Liver (tissue), 9 donors: Measurements from ENCODE around the gene INTS3. TPM values are rescaled to one million over a fixed set of nuclear protein-coding genes. Genes with fewer than 3 reads are reported as not detected.

Experiments
- DNase-seq: peaks from one replicate; pipeline ENCODE4 v3.0.0-alpha.2; 2017; ENCODE audit warnings: low spot score
- H3K27ac ChIP-seq, 2 donors: one replicate each; pipeline ENCODE4 v1.7.0; 2013; ENCODE audit warnings: inconsistent platforms in 2 of 2, low read length in 2 of 2, control low read depth in 1 of 2, low read depth in 1 of 2, mild to moderate bottlenecking in 1 of 2
- H3K27me3 ChIP-seq, 4 donors: one replicate each; pipeline versions ENCODE4 v1.6.1 to v1.7.0; 2013; ENCODE audit warnings: low read length in 3 of 4, inconsistent platforms in 1 of 4, mild to moderate bottlenecking in 1 of 4, moderate library complexity in 1 of 4; ENCODE audit not compliant: control insufficient read depth in 4 of 4, insufficient read depth in 4 of 4
- H3K36me3 ChIP-seq, 4 donors: one replicate each; pipeline versions ENCODE4 v1.6.1 to v1.7.0; 2013; ENCODE audit warnings: low read length in 3 of 4, mild to moderate bottlenecking in 3 of 4, low read depth in 1 of 4, moderate library complexity in 1 of 4; ENCODE audit not compliant: control insufficient read depth in 4 of 4, insufficient read depth in 3 of 4
- H3K4me1 ChIP-seq, 4 donors: one replicate each; pipeline versions ENCODE4 v1.6.1 to v1.7.0; 2013; ENCODE audit warnings: low read length in 3 of 4, mild to moderate bottlenecking in 3 of 4, moderate library complexity in 1 of 4; ENCODE audit not compliant: control insufficient read depth in 4 of 4, insufficient read depth in 4 of 4
- H3K4me3 ChIP-seq, 3 donors: one replicate each; pipeline versions ENCODE4 v1.6.1 to v1.7.0; 2013; ENCODE audit warnings: low read length in 3 of 3, control low read depth in 1 of 3, low read depth in 1 of 3, mild to moderate bottlenecking in 1 of 3
- H3K9ac ChIP-seq, 2 donors: one replicate each; pipeline ENCODE4 v1.7.0; 2013; ENCODE audit warnings: low read length in 2 of 2, mild to moderate bottlenecking in 2 of 2, moderate library complexity in 2 of 2, control low read depth in 1 of 2, low read depth in 1 of 2
- H3K9me3 ChIP-seq, 4 donors: one replicate each; pipeline versions ENCODE4 v1.6.1 to v1.7.0; 2013; ENCODE audit warnings: low read length in 3 of 4; ENCODE audit not compliant: control insufficient read depth in 4 of 4
- EGR1 ChIP-seq, 2 donors: IDR thresholded peaks; 2 replicates each; pipeline ENCODE4 v1.6.1; 2016 to 2018; ENCODE audit warnings: antibody characterized with exemption in 2 of 2, low read depth in 2 of 2
- FOXA1 ChIP-seq: IDR thresholded peaks from 2 replicates; pipeline ENCODE4 v1.6.1; 2016; ENCODE audit warnings: antibody characterized with exemption
- FOXA2 ChIP-seq: IDR thresholded peaks from 2 replicates; pipeline ENCODE4 v1.6.1; 2016; ENCODE audit warnings: antibody characterized with exemption
- GABPA ChIP-seq, 2 donors: IDR thresholded peaks in 1 of 2; conservative IDR thresholded peaks in 1 of 2; 2 replicates each; pipeline ENCODE4 v1.6.1; 2016; ENCODE audit warnings: antibody characterized with exemption in 2 of 2, mild to moderate bottlenecking in 1 of 2, moderate library complexity in 1 of 2
- HNF4A ChIP-seq, 2 donors: conservative IDR thresholded peaks; 2 replicates each; pipeline ENCODE4 v1.6.1; 2016; ENCODE audit warnings: antibody characterized with exemption in 2 of 2, mild to moderate bottlenecking in 2 of 2
- HNF4G ChIP-seq: IDR thresholded peaks from 2 replicates; pipeline ENCODE4 v1.6.1; 2016; ENCODE audit warnings: antibody characterized with exemption
- JUND ChIP-seq, 2 donors: IDR thresholded peaks; 2 replicates each; pipeline ENCODE4 v1.6.1; 2016; ENCODE audit warnings: antibody characterized with exemption in 2 of 2
- RAD21 ChIP-seq, 2 donors: IDR thresholded peaks; 2 replicates each; pipeline ENCODE4 v1.6.1; 2016; ENCODE audit warnings: antibody characterized with exemption in 2 of 2, mild to moderate bottlenecking in 2 of 2
- RXRA ChIP-seq, 2 donors: IDR thresholded peaks; 2 replicates each; pipeline ENCODE4 v1.6.1; 2017 to 2018; ENCODE audit warnings: antibody characterized with exemption in 2 of 2, mild to moderate bottlenecking in 1 of 2
- SP1 ChIP-seq: IDR thresholded peaks from 2 replicates; pipeline ENCODE4 v1.6.1; 2018; ENCODE audit warnings: antibody characterized with exemption, mild to moderate bottlenecking
- YY1 ChIP-seq: IDR thresholded peaks from 2 replicates; pipeline ENCODE4 v1.6.1; 2016; ENCODE audit warnings: antibody characterized with exemption, mild to moderate bottlenecking
- WGBS: extraction: QIAGEN DNeasy Blood & Tissue Kit; methylation state at CpG from one replicate; pipeline ENCODE4 v1.1.7; 2013; 5-methylcytosine and 5-hydroxymethylcytosine counted together
- polyA plus RNA-seq, 2 donors: library from polyadenylated mRNA; stranded (reverse) in 1 of 2; unstranded in 1 of 2; fragments of 200-250 nt in 1 of 2; fragments of >200 nt in 1 of 2; fragmentation: Nextera tagmentation in 1 of 2; extraction: Ambion mirVana in 1 of 2; gene quantifications; one replicate each; pipeline versions ENCODE4 v1.2.1 to v1.2.3, GENCODE V29; 2013 to 2015
- total RNA-seq, 2 donors: library from RNA; depleted of rRNA; stranded (reverse); fragments of >200 nt; gene quantifications; one replicate each; pipeline ENCODE4 v1.2.3, GENCODE V29; 2014
- TF ChIP-seq, protein P1 (sequence below): IDR thresholded peaks from 2 replicates; pipeline ENCODE4 v1.6.1; 2016; ENCODE audit warnings: antibody characterized with exemption, mild to moderate bottlenecking
- TF ChIP-seq, protein P2 (sequence below): IDR thresholded peaks from 2 replicates; pipeline ENCODE4 v1.6.1; 2016; ENCODE audit warnings: antibody characterized with exemption
- TF ChIP-seq, protein P3 (sequence below): IDR thresholded peaks from 2 replicates; pipeline ENCODE4 v1.6.1; 2016; ENCODE audit warnings: antibody characterized with exemption
- TF ChIP-seq, protein P4 (sequence below): IDR thresholded peaks from 2 replicates; pipeline ENCODE4 v1.6.1; 2016; ENCODE audit warnings: antibody characterized with exemption
- donor health status: healthy.
- donor health status: healthy.
- donor health status: healthy.
- donor health status: healthy.
- donor health status: healthy.

The INTS3 gene
- total and polyA plus RNA-seq, 4 donors = 9.0 to 26.0 (median 15.2) TPM

DNA sequence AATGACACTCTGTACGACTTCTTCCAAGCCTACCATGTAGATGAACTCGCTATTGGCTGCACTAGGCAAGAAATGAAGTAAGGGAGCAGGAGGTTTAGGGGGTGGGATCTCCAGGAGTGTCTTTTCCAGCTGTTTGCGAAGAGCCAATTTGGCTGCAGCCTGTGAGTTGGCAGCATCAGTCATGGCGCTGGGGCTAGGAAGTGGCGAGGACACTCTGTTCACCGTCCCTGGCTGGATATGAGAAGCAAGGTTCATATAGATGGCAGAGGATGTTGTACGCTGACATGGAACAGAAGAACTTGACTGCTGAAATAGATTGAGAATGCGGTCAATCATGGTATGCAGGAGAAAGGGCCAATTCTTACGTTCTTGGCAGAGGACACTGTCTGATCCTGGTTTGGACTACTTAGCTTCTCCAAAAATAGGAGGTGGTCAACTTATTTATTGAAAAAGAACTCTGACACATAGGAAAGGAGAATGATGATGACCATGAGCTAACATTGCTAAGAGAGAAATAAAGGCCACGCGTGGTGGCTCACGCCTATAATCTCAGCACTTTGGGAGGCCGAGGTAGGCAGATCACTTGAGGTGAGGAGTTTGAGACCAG lies 88.5 kb downstream of the INTS3 start:
- TF ChIP-seq SP1 (no peak), HNF4A (conservative IDR thresholded peaks at IDR 0.05) (no peak), RXRA (IDR thresholded peaks at IDR 0.05) (no peak), JUND (IDR thresholded peaks at IDR 0.05) (no peak), RAD21 (IDR thresholded peaks at IDR 0.05) (no peak)
- TF ChIP-seq, protein P1, sequence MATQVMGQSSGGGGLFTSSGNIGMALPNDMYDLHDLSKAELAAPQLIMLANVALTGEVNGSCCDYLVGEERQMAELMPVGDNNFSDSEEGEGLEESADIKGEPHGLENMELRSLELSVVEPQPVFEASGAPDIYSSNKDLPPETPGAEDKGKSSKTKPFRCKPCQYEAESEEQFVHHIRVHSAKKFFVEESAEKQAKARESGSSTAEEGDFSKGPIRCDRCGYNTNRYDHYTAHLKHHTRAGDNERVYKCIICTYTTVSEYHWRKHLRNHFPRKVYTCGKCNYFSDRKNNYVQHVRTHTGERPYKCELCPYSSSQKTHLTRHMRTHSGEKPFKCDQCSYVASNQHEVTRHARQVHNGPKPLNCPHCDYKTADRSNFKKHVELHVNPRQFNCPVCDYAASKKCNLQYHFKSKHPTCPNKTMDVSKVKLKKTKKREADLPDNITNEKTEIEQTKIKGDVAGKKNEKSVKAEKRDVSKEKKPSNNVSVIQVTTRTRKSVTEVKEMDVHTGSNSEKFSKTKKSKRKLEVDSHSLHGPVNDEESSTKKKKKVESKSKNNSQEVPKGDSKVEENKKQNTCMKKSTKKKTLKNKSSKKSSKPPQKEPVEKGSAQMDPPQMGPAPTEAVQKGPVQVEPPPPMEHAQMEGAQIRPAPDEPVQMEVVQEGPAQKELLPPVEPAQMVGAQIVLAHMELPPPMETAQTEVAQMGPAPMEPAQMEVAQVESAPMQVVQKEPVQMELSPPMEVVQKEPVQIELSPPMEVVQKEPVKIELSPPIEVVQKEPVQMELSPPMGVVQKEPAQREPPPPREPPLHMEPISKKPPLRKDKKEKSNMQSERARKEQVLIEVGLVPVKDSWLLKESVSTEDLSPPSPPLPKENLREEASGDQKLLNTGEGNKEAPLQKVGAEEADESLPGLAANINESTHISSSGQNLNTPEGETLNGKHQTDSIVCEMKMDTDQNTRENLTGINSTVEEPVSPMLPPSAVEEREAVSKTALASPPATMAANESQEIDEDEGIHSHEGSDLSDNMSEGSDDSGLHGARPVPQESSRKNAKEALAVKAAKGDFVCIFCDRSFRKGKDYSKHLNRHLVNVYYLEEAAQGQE = no peak
- TF ChIP-seq, protein P2, sequence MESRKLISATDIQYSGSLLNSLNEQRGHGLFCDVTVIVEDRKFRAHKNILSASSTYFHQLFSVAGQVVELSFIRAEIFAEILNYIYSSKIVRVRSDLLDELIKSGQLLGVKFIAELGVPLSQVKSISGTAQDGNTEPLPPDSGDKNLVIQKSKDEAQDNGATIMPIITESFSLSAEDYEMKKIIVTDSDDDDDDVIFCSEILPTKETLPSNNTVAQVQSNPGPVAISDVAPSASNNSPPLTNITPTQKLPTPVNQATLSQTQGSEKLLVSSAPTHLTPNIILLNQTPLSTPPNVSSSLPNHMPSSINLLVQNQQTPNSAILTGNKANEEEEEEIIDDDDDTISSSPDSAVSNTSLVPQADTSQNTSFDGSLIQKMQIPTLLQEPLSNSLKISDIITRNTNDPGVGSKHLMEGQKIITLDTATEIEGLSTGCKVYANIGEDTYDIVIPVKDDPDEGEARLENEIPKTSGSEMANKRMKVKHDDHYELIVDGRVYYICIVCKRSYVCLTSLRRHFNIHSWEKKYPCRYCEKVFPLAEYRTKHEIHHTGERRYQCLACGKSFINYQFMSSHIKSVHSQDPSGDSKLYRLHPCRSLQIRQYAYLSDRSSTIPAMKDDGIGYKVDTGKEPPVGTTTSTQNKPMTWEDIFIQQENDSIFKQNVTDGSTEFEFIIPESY = no peak
- TF ChIP-seq, protein P3, sequence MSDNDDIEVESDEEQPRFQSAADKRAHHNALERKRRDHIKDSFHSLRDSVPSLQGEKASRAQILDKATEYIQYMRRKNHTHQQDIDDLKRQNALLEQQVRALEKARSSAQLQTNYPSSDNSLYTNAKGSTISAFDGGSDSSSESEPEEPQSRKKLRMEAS = no peak
- Histone ChIP-seq H3K36me3 (peaks cover 7 to 57% (median 49%) of the 10 kb centered on the region in 4 donors), H3K9me3 (no peaks in the 10 kb centered on the region), H3K27ac (no peak overlapping the region), H3K4me1 (no peaks in the 10 kb centered on the region), H3K9ac (no peak overlapping the region), H3K27me3 (no peaks in the 10 kb centered on the region), H3K4me3 (no peak overlapping the region)
- WGBS = 93% methylated on average over 13 of the region's 13 CpGs
- no peak for DNase-seq

DNA sequence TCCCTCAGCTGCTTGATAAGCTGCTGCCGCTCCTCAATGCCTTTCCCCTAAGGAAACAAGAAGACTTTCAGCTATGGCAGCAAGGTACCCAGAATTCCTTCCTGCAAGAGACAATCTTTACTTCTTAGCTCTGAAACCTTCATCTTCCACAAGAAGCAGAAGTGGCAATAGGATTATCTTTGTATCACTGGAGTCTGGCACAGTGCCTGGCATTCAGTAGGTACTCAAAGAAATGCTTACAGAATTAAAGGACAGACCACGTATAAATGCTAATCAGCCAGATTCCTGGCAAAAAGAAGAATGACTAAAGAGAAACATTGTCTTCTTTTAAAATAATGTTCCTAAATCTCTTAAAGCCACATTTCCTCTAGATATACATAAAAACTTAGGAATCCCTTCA lies 91.0 kb downstream of the INTS3 start:
- 88% methylated on average over 2 of the region's 2 CpGs for WGBS
- TF ChIP-seq, protein P4, sequence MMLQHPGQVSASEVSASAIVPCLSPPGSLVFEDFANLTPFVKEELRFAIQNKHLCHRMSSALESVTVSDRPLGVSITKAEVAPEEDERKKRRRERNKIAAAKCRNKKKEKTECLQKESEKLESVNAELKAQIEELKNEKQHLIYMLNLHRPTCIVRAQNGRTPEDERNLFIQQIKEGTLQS = no peak
- TF ChIP-seq JUND (IDR thresholded peaks at IDR 0.05) (no peak), YY1 (no peak), FOXA1 (no peak), HNF4G (no peak), FOXA2 (no peak), RAD21 (IDR thresholded peaks at IDR 0.05) (no peak), GABPA (IDR thresholded peaks at IDR 0.05 in 1 of 2, conservative IDR thresholded peaks at IDR 0.05 in 1 of 2) (no peak), RXRA (IDR thresholded peaks at IDR 0.05) (no peak), EGR1 (IDR thresholded peaks at IDR 0.05; ENCODE audit: low read depth in 2 of 2) (no peak)
- TF ChIP-seq, protein P3 = no peak
- TF ChIP-seq, protein P1 = no peak
- H3K27ac ChIP-seq = no peak overlapping the region
- H3K27me3 ChIP-seq = no peaks in the 10 kb centered on the region
- peaks cover 4 to 36% (median 28%) of the 10 kb centered on the region in 4 donors for H3K36me3 ChIP-seq
- H3K4me1 ChIP-seq = no peaks in the 10 kb centered on the region
- no peak overlapping the region for H3K9ac ChIP-seq
- no peak for DNase-seq
- H3K4me3 ChIP-seq = no peak overlapping the region
- H3K9me3 ChIP-seq = no peaks in the 10 kb centered on the region
